GM12801 (cell line): ENCODE data around the gene CAPRIN1.

Experiments used
- TF ChIP-seq, protein P1 (sequence below): IDR thresholded peaks from one replicate; pipeline ENCODE4 v1.5.1; 2011; ENCODE audit warnings: control low read depth; ENCODE audit not compliant: insufficient read length; ENCODE audit errors: extremely low read depth

CAPRIN1 gene

DNA sequence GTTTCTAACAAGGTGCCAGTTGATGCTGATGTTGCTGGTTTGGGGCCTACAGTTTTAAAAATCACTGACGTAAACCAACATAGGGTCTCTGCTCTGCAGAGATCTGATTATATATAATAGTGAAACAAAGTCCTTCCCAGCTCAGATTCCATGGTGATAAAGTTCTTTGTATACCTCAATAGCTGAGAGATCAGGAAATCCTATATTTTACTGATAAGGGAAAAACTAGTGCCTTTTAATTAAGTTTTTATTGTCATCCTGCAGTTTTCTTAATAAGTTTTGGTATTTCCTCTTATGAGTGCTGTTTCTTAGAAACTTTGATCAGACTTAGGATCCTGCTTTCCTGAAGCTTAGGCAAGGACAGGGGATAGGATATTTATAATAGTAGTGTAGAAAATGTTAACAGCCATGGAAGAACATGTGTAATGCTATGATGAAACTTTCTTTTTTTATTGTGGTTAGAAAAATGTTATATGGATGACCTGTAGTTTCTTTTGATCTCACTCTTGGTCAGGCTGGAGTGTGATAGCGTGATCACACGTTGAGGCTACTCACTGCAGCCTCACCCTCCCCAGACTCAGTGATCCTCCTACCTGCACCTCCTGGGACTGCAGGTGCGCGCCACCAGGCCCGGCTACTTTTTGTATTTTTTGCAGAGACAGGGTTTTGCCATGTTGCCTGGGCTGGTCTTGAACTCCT is 14.1 kb downstream of the CAPRIN1 start:
- TF ChIP-seq, protein P1, sequence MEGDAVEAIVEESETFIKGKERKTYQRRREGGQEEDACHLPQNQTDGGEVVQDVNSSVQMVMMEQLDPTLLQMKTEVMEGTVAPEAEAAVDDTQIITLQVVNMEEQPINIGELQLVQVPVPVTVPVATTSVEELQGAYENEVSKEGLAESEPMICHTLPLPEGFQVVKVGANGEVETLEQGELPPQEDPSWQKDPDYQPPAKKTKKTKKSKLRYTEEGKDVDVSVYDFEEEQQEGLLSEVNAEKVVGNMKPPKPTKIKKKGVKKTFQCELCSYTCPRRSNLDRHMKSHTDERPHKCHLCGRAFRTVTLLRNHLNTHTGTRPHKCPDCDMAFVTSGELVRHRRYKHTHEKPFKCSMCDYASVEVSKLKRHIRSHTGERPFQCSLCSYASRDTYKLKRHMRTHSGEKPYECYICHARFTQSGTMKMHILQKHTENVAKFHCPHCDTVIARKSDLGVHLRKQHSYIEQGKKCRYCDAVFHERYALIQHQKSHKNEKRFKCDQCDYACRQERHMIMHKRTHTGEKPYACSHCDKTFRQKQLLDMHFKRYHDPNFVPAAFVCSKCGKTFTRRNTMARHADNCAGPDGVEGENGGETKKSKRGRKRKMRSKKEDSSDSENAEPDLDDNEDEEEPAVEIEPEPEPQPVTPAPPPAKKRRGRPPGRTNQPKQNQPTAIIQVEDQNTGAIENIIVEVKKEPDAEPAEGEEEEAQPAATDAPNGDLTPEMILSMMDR = no peak

DNA sequence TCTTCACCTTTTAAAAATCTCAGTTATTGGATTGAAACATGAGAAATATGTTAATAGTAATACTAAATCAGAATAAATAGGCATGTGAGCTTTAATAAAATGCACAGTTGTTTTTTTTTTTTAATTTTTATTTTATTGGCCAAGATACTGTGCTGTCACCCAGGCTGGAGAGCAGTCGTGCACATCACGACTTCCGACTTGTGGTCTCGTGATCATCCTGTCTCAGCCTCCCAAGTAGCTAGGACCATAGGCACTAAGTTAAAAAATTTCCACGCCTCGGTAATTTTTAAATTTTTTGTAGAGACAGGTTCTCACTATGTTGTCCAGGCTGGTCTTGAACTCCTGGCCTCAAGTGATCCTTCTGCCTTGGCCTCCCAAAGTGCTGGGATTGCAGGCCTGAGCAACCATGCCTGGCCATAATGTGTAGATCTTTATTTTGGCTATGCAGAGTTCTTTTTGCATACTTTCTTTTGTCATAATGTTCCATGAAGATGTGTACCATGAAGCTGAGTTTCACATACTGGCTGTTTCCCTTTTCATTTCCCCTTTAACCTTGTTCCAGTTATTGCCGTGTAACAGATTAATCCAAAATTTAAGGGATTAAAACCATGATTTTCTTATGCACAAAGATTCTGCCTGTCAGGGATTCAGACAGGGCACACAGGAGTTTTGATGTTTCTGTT is 16.0 kb downstream of the CAPRIN1 start:
- TF ChIP-seq, protein P1 = no peak

DNA sequence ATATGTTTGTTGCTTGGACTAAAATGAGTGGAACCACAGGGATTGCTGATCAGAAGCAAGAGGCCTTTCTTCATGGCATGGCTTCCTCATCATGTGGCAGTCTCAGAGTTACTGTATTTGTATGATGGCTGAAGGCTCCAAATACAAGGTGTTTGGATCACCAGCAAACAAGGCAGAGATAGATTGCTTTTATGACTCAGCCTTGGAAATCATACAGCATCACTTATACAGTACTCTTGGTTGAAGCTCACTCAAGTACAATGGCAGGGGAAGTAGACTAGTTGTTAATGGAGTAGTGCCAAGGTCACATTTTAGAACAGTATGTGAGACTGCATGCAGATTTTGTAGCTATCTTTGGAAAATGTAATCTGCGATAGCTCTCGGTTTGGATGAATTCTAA is 16.6 kb downstream of the CAPRIN1 start:
- TF ChIP-seq, protein P1 = no peak

DNA sequence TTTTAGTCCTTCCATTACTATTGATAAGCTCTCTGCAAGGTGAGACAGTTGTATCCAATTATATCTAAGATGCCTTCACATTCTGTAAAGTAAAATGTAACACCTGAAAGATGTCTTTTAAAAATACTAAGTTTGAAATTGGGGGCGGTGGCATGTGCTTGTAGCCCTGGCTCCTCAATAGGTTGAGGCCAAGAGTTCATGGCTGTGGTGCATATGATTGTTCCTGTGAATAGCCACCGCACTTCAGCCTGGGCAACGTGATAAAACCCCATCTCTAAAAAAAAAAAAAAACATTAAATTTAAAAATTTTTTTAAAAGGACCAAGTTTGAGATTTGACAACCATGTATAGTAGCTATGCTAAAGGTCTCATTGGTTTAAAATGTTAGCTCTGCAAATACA is 20.5 kb downstream of the CAPRIN1 start:
- TF ChIP-seq, protein P1 = no peak

DNA sequence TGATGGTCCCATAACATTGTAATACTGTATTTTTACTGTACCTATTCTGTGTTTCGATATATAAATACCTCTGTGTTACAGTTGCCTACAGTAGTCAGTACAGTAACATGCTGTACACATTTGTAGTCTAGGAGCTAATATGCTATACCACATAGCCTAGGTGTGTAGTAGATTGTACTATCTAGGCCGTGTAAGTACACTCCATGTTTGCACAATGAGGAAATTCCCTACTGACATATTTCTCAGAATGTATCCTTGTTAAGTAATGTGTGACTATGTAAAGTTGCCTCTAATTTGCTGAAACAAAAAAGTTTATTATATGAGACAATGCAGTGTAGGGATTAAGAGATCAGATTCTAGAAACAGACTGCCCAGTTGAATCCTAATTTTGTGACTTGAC is 21.3 kb downstream of the CAPRIN1 start:
- TF ChIP-seq, protein P1 = no peak

DNA sequence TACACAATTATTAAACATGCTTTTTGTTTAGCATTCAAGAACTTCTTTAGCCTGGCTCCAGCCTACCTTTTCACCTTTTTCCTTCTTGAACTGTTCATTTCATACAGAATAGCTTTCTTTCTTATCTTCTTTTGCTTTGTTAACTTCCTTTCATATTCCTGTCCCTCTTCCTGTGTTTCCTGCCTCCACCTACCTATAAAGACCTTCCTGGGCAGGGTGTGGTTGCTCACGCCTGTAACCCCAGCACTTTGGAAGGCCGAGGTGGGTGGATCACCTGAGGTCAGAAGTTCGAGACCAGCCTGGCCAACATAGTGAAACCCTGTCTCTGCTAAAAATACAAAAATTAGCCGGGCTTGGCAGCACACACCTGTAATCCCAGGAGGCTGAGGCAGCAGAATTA is 22.9 kb downstream of the CAPRIN1 start:
- TF ChIP-seq, protein P1 = no peak

DNA sequence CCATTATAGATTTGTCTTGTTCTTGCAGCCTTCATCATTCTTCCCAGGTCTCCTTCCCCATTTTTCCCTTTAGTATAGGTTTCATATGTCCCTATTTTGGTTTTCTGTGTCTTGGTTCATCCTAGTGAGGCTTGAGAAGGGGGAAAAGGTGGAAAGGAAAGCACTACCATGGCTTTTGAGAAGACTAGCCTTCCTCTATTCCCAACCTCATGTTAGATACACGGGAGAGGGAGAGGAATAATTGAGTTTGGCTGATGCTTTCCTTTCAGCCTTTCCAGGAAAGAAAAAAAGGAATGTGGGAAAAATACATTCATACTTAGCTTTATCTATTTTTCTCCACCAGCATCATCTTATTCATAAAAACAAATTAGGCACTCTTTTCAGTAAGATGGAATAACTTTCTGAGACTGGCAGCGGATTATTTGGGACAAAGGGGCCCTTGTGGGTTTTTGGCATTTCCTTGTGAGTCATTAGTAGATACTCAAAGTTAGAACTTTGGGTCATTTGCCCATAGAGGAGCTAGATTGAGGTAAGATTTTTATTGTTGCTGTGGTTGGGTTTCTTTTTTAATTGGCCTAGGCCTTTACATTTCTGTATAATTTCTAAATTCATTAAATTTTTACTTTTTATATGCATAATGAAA is 23.8 kb downstream of the CAPRIN1 start:
- TF ChIP-seq, protein P1 = no peak
